ENCODE measurements around the gene MBTPS1.

Gene MBTPS1

GRCh38 chr16:84005391-84005790, 111.4 kb downstream of the MBTPS1 start:
- DNase-seq (ENCODE audit: low read depth, low spot score), result no peak

- DNase-seq (ENCODE audit: low read depth, low spot score), result no peak
Measured at GRCh38 chr16:84004442-84004841, 112.3 kb downstream of the MBTPS1 start.
